GM19035 (cell line): ENCODE results near the gene MICOS13.

Source experiments
- ATAC-seq: cut with Tn5 transposase; IDR thresholded peaks from one replicate; pipeline ENCODE4 v1.9.1; 2021; ENCODE audit not compliant: unreplicated experiment

MICOS13 gene

GRCh38 chr19:5631567-5632240, 48.6 kb downstream of the MICOS13 start:
- no peak for ATAC-seq

GRCh38 chr19:5628919-5629481, 51.3 kb downstream of the MICOS13 start:
- no peak for ATAC-seq

GRCh38 chr19:5628461-5628860, 51.9 kb downstream of the MICOS13 start:
- no peak for ATAC-seq
